Measurements from ENCODE around the gene SUN2.

The SUN2 gene

GRCh38 chr22:38720350-38720749, 35.4 kb downstream of the SUN2 start:
- Histone ChIP-seq H3K4me1 (ENCODE audit: insufficient read depth, low read length) (no peaks in the 10 kb centered on the region), H3K9me3 (ENCODE audit: low read length) (no peaks in the 10 kb centered on the region), H3K36me3 (ENCODE audit: insufficient read depth, low read length) (peaks cover 78% of the 10 kb centered on the region), H3K4me3 (ENCODE audit: low read length) (no peak overlapping the region), H3K27me3 (ENCODE audit: insufficient read depth, low read length) (no peaks in the 10 kb centered on the region), H2AFZ (ENCODE audit: low read depth, low read length) (no peak overlapping the region)

DNA sequence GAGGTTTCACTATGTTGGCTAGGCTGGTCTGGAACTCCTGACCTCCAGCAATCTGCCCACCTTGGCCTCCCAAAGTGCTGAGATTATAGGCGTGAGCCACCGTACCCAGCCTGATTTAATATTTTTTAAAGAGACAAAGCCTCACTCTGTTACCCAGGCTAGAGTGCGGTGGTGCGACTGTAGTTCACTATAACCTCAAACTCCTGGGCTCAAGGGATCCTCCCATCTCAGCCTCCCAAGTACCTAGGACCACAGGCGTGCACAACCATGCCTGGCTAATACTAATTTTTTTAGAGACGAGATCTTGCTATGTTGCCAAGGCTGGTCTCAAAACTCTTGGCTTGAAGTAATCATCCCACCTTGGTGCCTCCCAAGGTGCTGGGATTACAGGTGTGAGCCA, 36.6 kb downstream of the SUN2 start:
- Histone ChIP-seq H3K36me3 (ENCODE audit: insufficient read depth, low read length) (peaks cover 71% of the 10 kb centered on the region), H3K27me3 (ENCODE audit: insufficient read depth, low read length) (no peaks in the 10 kb centered on the region)

GRCh38 chr22:38718414-38718813, 37.4 kb downstream of the SUN2 start:
- H3K4me1 ChIP-seq (ENCODE audit: insufficient read depth, low read length), result no peaks in the 10 kb centered on the region
- H2AFZ ChIP-seq (ENCODE audit: low read depth, low read length), result no peak overlapping the region
- no peaks in the 10 kb centered on the region for H3K27me3 ChIP-seq (ENCODE audit: insufficient read depth, low read length)
- H3K9me3 ChIP-seq (ENCODE audit: low read length), result no peaks in the 10 kb centered on the region
- peaks cover 63% of the 10 kb centered on the region for H3K36me3 ChIP-seq (ENCODE audit: insufficient read depth, low read length)
- H3K4me3 ChIP-seq (ENCODE audit: low read length), result no peak overlapping the region

More for the DNA sequence above, 36.6 kb downstream of the SUN2 start:
- H3K4me1 ChIP-seq (ENCODE audit: insufficient read depth, low read length), result no peaks in the 10 kb centered on the region
- H3K4me3 ChIP-seq (ENCODE audit: low read length), result no peak overlapping the region
- H3K9me3 ChIP-seq (ENCODE audit: low read length), result no peaks in the 10 kb centered on the region
- no peak overlapping the region for H2AFZ ChIP-seq (ENCODE audit: low read depth, low read length)

DNA sequence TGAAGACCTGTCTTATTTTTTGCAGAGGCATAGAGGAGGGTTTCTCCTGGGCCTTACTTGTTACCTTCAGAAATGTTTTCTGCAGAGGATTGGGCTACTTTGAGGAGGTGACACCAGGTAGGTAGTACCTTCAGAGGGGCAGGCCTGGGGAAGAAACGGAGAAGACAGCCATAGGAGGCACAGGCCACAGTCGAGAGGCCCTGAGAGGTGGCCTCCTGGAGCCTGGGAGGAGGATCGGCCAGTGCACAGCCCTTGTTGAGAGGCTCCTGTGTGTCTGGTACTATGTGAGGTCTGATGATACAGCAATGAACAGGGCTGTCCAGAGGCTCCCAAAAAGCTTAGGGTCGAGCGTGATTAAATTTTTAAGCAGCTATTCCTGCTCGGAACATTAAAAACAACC, 38.6 kb downstream of the SUN2 start:
- H2AFZ ChIP-seq (ENCODE audit: low read depth, low read length), result no peak overlapping the region
- H3K4me1 ChIP-seq (ENCODE audit: insufficient read depth, low read length), result no peaks in the 10 kb centered on the region
- H3K27me3 ChIP-seq (ENCODE audit: insufficient read depth, low read length), result no peaks in the 10 kb centered on the region
- H3K4me3 ChIP-seq (ENCODE audit: low read length), result no peak overlapping the region
- no peaks in the 10 kb centered on the region for H3K9me3 ChIP-seq (ENCODE audit: low read length)
- peaks cover 51% of the 10 kb centered on the region for H3K36me3 ChIP-seq (ENCODE audit: insufficient read depth, low read length)

- H3K27me3 ChIP-seq (ENCODE audit: insufficient read depth, low read length), result no peaks in the 10 kb centered on the region
- no peak overlapping the region for H3K4me3 ChIP-seq (ENCODE audit: low read length)
- H3K9me3 ChIP-seq (ENCODE audit: low read length), result no peaks in the 10 kb centered on the region
- H3K4me1 ChIP-seq (ENCODE audit: insufficient read depth, low read length), result no peaks in the 10 kb centered on the region
- no peak overlapping the region for H2AFZ ChIP-seq (ENCODE audit: low read depth, low read length)
- H3K36me3 ChIP-seq (ENCODE audit: insufficient read depth, low read length), result peaks cover 48% of the 10 kb centered on the region
Measured at GRCh38 chr22:38716826-38717225, 39.0 kb downstream of the SUN2 start.

DNA sequence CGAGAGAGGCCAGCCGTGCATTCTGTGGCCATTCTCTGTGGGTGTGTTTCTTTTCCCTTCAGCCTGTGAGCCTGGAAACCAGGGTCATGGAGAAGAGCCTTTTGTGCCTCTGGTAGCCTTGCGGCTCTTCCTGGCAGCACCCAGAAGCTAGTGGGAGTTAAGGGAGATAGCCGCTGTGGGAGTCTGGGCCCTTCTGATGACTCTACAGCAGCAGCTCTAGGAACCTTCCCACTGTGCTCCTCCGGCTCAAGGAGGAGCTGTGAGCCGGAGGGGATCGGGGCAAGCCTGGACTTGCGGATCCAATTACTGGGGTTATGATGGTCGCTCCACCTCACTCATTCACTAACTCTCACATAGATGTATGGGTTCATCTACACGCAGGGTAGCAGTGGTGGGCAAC, 39.5 kb downstream of the SUN2 start:
- Histone ChIP-seq H3K27me3 (ENCODE audit: insufficient read depth, low read length) (no peaks in the 10 kb centered on the region), H3K36me3 (ENCODE audit: insufficient read depth, low read length) (peaks cover 44% of the 10 kb centered on the region), H3K4me1 (ENCODE audit: insufficient read depth, low read length) (no peaks in the 10 kb centered on the region), H2AFZ (ENCODE audit: low read depth, low read length) (no peak overlapping the region), H3K9me3 (ENCODE audit: low read length) (no peaks in the 10 kb centered on the region), H3K4me3 (ENCODE audit: low read length) (no peak overlapping the region)

GRCh38 chr22:38715852-38716251, 39.9 kb downstream of the SUN2 start:
- Histone ChIP-seq H3K4me1 (ENCODE audit: insufficient read depth, low read length) (no peaks in the 10 kb centered on the region), H3K9me3 (ENCODE audit: low read length) (no peaks in the 10 kb centered on the region), H3K27me3 (ENCODE audit: insufficient read depth, low read length) (no peaks in the 10 kb centered on the region), H3K36me3 (ENCODE audit: insufficient read depth, low read length) (peaks cover 46% of the 10 kb centered on the region), H2AFZ (ENCODE audit: low read depth, low read length) (no peak overlapping the region), H3K4me3 (ENCODE audit: low read length) (no peak overlapping the region)

DNA sequence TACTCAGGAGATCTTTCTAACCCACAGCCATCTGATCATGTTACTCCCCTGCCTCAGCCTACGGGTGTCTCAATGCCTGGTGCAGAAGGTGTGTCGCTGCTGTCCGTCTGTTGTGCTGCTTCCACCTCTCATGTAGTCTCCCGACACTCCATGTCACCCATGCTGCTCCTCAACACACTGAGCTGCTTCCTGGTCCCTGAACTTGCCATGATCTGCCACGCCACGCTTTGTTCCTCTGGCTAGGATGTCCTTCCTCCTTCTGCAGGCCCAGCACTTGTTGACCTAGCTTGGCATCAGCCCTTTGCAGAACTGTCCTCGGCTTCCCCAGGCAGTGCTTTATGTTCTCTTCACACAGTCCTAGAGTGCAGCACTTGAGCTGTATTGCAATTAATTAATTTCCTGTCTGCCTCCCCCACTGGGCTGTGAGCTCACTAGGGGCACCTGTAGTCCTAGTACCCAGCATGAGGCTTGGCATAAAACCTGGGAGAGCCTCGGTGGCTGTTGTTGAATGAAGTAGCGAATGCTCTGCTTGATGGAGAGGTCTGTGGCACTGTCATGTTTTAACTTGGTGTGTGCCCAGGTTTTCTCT, 40.5 kb downstream of the SUN2 start:
- Histone ChIP-seq H3K4me3 (ENCODE audit: low read length) (no peak overlapping the region), H3K9me3 (ENCODE audit: low read length) (no peaks in the 10 kb centered on the region), H3K4me1 (ENCODE audit: insufficient read depth, low read length) (no peaks in the 10 kb centered on the region), H3K27me3 (ENCODE audit: insufficient read depth, low read length) (no peaks in the 10 kb centered on the region), H3K36me3 (ENCODE audit: insufficient read depth, low read length) (peaks cover 46% of the 10 kb centered on the region), H2AFZ (ENCODE audit: low read depth, low read length) (no peak overlapping the region)

DNA sequence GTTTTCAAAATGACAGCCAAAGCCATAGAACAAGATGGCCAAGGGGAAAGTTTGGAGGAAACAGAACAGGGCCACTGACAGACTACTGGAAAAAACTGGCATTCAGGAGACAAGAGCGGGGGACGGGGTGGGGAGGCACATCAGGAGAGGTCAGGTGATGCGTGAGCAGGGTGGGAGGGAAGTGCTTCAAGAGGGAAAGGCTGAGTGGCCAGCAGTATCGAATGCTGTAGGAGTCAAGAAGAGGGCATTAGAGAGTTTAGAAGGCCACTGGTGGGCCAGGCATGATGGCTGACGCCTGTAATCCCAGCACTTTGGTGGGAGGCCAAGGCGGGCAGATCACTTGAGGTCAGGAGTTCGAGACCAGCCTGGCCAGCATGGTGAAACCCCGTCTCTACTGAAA, 41.9 kb downstream of the SUN2 start:
- H3K27me3 ChIP-seq (ENCODE audit: insufficient read depth, low read length), result no peaks in the 10 kb centered on the region
- H2AFZ ChIP-seq (ENCODE audit: low read depth, low read length), result no peak overlapping the region
- H3K4me1 ChIP-seq (ENCODE audit: insufficient read depth, low read length), result no peaks in the 10 kb centered on the region
- no peak overlapping the region for H3K4me3 ChIP-seq (ENCODE audit: low read length)
- H3K9me3 ChIP-seq (ENCODE audit: low read length), result no peaks in the 10 kb centered on the region
- H3K36me3 ChIP-seq (ENCODE audit: insufficient read depth, low read length), result peaks cover 55% of the 10 kb centered on the region

GRCh38 chr22:38712486-38713207, 43.2 kb downstream of the SUN2 start:
- peaks cover 2% of the 10 kb centered on the region for H3K4me1 ChIP-seq (ENCODE audit: insufficient read depth, low read length)
- no peak overlapping the region for H3K4me3 ChIP-seq (ENCODE audit: low read length)
- peaks cover 47% of the 10 kb centered on the region for H3K36me3 ChIP-seq (ENCODE audit: insufficient read depth, low read length)
- no peaks in the 10 kb centered on the region for H3K27me3 ChIP-seq (ENCODE audit: insufficient read depth, low read length)
- no peaks in the 10 kb centered on the region for H3K9me3 ChIP-seq (ENCODE audit: low read length)
- no peak overlapping the region for H2AFZ ChIP-seq (ENCODE audit: low read depth, low read length)

- H3K9me3 ChIP-seq (ENCODE audit: low read length), result no peaks in the 10 kb centered on the region
- no peak overlapping the region for H2AFZ ChIP-seq (ENCODE audit: low read depth, low read length)
- no peaks in the 10 kb centered on the region for H3K27me3 ChIP-seq (ENCODE audit: insufficient read depth, low read length)
- peaks cover 16% of the 10 kb centered on the region for H3K4me1 ChIP-seq (ENCODE audit: insufficient read depth, low read length)
- H3K36me3 ChIP-seq (ENCODE audit: insufficient read depth, low read length), result peaks cover 29% of the 10 kb centered on the region
- H3K4me3 ChIP-seq (ENCODE audit: low read length), result no peak overlapping the region
Measured at GRCh38 chr22:38710866-38711265, 44.9 kb downstream of the SUN2 start.

DNA sequence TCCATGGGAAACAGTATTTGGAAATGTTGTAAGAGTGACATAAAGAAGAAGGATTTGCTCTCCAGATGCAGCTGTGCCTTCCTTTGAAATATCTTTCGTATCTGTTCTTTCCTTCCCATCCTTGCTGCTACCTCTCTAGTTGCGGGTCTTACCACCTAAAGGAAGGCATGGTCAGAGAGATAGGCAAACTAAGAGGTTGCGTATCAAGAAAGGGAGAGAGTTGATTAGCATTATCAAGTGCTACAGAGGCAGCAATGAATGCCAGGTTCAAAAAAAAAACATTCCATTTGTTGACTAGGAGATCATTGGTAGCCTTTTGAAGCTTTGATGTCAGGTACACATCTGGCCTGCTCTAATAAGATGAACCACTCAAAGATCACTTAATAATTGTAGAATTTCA, 45.4 kb downstream of the SUN2 start:
- no peak overlapping the region for H2AFZ ChIP-seq (ENCODE audit: low read depth, low read length)
- no peak overlapping the region for H3K4me3 ChIP-seq (ENCODE audit: low read length)
- no peaks in the 10 kb centered on the region for H3K27me3 ChIP-seq (ENCODE audit: insufficient read depth, low read length)
- H3K36me3 ChIP-seq (ENCODE audit: insufficient read depth, low read length), result peaks cover 24% of the 10 kb centered on the region
- no peaks in the 10 kb centered on the region for H3K9me3 ChIP-seq (ENCODE audit: low read length)
- H3K4me1 ChIP-seq (ENCODE audit: insufficient read depth, low read length), result peaks cover 16% of the 10 kb centered on the region

- H3K4me1 ChIP-seq (ENCODE audit: insufficient read depth, low read length), result peaks cover 22% of the 10 kb centered on the region
- H3K36me3 ChIP-seq (ENCODE audit: insufficient read depth, low read length), result peaks cover 19% of the 10 kb centered on the region
- H3K4me3 ChIP-seq (ENCODE audit: low read length), result no peak overlapping the region
- no peaks in the 10 kb centered on the region for H3K9me3 ChIP-seq (ENCODE audit: low read length)
- no peak overlapping the region for H2AFZ ChIP-seq (ENCODE audit: low read depth, low read length)
- H3K27me3 ChIP-seq (ENCODE audit: insufficient read depth, low read length), result no peaks in the 10 kb centered on the region
Measured at GRCh38 chr22:38709306-38709705, 46.5 kb downstream of the SUN2 start.

GRCh38 chr22:38707984-38708383, 47.8 kb downstream of the SUN2 start:
- Histone ChIP-seq H3K9me3 (ENCODE audit: low read length) (no peaks in the 10 kb centered on the region), H3K4me1 (ENCODE audit: insufficient read depth, low read length) (peaks cover 23% of the 10 kb centered on the region), H3K4me3 (ENCODE audit: low read length) (no peak overlapping the region), H2AFZ (ENCODE audit: low read depth, low read length) (no peak overlapping the region), H3K36me3 (ENCODE audit: insufficient read depth, low read length) (peaks cover 19% of the 10 kb centered on the region), H3K27me3 (ENCODE audit: insufficient read depth, low read length) (no peaks in the 10 kb centered on the region)
